HG03558 (cell line): ENCODE data around the gene NUBP1.

Experiments used
- ATAC-seq: cut with Tn5 transposase; IDR thresholded peaks from one replicate; pipeline ENCODE4 v1.9.1; 2021; ENCODE audit warnings: moderate number of reproducible peaks; ENCODE audit not compliant: unreplicated experiment; ENCODE audit errors: extremely low read depth

Gene NUBP1

DNA sequence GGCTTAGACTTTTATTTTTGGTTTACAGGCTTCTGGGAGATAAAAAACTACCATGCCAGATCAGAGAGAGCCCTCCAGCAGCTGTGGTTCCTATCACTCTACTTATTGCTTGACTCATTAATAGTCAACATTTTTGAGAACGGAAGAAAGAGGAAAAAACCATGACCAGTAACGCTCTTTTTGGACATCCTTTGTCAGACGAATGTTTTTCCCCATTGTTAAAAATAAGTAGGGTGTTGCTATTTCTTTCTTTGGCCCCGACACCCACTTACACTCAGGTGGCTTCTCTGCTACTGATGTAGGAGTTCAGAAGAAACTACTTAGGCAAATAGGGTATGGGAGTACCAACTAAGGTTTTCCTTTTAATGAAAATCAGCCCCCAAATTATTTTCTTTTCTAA, 47.4 kb downstream of the NUBP1 start:
- ATAC-seq, result no peak

DNA sequence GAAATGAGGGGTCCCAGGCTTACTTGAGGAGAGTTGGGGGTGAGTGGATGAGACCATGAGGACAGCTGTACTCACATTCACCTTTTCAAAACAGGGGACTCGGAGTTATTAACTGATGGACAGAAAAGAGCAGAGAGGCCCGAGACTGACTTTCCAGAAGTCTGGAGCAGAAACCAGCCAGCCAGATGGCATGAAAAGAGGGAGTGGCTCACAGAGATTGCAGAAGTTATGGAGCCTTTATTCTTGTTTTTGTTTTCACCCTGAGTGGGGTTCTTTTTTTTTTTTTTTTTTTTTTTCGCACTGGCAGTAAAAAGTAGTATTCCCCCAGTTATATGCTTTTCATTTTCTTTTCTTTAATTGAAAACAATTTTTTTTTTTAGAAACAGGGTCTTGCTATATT, 56.1 kb downstream of the NUBP1 start:
- no peak for ATAC-seq

DNA sequence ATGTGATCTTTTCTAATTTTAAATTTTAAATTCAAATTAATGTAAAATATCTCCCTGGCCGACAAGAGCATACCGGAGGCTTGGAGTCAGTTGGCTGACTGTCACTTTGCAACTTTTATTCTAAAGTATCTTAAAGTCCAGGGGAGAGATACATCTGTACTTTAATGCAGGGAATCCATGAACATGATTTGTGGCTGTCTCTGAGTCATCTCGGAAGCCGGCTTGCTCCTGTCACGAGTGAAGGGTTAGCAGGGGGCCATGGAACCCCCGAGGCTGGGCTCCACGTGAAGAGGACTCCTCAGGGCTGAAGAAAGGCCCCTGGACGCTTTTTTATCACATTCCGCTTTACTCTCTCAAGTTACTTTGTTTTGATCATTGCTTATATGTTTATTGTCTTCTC, 61.7 kb downstream of the NUBP1 start:
- ATAC-seq, result no peak

DNA sequence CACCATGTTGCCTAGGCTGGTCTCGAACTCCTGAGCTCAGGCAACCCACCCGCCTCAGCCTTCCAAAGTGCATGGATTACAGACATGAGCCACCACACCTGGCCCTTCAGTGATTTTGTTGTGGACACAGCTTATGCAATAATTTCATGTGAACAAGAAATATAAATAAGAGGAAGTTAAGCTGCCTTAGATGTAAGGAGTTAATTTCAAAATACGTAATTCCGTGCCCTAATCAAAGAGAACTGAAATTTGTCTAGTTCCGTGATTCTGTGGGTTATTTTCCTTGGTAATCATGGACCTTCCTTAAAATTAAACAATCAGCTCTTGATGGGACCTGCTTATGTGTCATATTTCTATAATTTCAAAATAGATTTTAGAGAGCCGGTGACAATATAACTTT, 63.1 kb downstream of the NUBP1 start:
- ATAC-seq, result no peak

DNA sequence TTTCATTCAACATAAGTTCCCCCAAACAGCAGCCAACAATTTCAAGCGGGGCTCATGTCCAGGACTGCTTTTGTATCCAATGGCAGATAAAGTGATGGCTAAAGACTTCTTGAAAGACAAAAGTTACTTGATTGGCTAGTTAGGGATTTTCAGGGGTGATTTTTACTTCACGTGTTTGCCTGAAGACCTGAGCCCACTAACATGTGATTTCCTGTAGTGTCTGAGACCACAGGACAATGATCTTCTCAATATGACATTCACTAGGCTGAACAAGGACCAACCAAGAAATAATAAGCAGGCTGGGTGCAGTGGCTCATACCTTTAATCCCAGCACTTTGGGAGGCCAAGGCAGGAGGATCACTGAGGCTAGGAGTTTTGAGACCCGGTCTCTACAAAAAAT, 64.6 kb downstream of the NUBP1 start:
- no peak for ATAC-seq

DNA sequence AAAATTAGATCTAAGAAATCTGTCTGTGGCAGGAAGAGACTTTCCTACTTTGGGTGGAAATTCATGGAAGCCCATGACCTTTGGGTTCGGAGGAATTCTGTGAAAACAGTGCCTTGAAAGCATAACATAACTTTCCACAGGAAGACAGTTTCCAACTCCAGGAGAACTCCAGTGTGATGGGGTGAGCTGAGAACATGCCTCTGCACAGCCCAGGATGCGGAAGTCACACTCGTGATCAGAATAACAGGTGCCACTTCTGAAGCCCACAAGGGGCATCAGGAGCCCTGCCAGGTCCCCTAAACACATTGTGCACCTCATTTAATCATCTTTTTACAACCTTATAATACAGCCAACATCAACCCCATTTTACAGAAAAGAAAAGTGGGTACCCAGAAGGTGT, 65.2 kb downstream of the NUBP1 start:
- no peak for ATAC-seq

DNA sequence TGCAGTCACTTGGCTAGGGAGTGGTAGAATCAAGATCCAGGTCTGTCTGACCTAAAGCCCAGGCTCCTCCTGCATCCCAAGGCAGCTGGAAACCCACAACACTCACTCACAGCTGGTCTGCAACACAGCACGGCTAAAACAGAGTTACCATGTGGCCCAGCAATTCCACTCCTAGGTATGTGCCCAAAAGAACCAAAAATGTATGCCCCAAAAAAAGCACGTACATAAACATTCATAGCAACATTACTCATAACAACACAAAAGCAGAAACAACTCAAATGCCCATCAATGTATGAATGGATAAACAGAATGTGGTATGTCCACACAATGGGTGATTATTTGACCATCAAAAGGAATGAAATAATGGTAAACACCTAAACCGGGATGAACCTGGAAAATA, 66.1 kb downstream of the NUBP1 start:
- ATAC-seq, result no peak

DNA sequence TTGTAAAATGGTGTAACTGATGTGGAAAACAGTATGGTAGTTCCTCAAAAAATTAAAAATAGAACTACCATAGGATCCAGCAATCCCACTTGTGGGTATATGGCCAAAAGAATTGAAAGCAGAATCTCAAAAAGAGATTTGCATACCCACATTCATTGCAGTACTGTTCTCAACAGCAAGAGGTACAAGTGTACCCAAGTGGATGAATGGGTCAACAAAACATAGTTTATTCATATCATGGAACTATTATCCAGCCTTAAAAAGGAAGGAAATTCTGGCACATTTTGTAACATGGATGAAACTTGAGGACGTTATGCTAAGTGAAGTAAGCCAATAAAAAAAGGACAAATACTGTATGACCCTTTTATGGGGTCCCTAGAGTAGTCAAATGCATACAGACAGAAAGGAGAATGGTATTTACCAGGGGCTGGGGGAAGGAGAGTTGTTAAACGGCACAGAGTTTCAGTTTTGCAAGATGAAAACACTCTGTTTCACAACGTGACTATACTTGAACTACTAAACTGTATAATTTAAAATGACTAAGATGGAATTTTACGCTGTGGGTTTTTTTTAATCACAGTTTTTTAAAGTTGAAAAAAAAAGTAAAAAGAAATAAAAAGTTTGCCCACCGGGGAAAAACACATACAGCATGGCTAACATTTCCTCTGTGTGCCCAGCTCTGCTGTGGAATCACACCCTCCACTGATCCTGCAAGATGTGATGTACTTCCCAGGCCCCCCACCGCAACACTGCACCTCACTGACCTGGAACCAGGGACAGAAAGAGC, 68.9 kb downstream of the NUBP1 start:
- peak; percentile 53 for ATAC-seq

DNA sequence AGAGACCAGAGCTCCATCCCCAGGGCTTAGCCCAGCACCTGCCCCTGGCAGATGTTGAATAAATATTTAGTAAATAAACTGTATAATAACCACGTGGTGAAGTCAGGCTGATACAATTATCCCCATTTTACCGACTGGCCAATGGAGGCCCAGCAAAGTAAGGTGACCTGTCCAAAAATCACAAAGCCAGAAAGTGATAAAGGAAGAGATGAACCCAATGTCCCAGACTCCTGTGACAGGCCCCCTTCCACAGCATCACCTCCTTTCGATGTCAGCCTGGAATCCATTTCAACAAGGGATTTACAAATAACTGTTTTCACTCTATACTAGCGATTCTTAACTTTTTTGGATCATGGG, 69.4 kb downstream of the NUBP1 start:
- ATAC-seq, result no peak

DNA sequence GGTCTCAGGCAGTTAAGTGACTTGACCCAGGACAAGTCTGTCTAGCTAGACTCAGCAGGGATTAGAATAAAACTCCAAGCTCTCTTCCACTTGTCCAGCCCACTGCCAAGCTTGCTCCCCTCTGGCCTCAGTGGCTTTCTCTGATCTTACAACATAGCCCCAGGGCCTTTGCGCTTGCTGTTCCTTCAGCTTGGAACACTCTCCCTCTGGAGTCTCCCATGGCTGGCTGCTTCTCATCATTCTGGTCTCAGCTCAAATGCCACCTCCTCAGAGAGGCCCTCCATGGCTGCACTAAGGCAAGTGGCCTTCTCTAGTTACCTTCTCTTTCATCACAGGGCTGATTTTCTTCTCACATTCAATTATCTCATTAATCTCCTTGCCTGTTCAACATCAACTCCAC, 73.9 kb downstream of the NUBP1 start:
- no peak for ATAC-seq

DNA sequence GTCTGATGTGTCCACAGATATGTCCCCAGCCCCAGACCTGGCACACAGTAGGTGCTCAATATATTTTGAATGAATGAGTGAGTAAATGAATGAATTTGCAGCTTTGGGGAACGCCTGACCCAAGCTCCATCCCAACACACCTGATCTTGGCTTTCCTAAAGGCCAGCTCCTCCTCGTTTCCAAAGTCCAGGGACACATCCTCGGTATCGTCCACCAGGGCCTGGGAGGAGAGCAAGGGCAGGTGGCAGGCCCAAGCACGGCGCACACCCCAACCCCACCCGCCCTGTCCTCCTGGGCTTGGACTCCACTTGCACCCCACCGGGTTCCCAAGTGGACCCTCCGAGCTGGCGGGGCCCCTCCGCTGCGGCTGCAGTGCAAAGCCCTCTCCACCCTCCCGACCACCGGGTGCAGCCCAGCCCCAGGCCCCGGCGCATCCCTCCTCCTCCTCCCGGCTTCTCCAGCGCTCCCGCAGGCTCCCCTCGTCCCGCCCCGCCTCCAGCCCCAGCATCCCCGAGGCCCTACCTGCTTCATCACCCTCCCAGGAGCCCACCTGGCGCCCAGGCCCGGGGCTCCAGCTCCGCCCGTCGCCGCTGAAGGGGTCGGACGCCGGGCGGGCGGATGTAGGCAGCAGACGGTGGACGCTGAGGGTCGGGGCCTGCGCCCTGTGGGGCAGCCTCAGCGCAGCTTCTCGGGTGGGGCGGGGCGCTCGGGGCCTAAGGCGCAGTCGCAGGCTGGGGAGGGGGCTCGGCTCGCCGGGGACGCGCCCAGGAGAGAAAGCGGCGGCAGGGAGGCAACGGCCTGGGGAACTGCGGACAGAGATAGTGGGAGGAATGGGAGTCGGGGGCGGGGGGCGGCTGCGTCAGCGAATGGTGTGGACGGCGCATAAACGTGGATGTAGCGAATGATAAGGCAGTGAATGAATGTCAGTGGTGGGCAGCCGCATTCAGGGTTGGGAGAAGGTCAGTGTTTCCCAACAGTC, 74.6 kb downstream of the NUBP1 start, which contains the start of gene TVP23A:
TVP23A (minus strand) TSS at position 832 of the 979 bp plus-strand sequence; CDS start at position 531, 301 bp downstream.
- no peak for ATAC-seq
